Stomach (tissue), 4 donors: ENCODE data around the gene DCST2.

Source experiments
- EP300 ChIP-seq: sonication (generic); formaldehyde crosslinking; IDR thresholded peaks from one replicate; pipeline ENCODE4 v1.6.1; 2017; ENCODE audit warnings: antibody characterized with exemption
- POLR2A ChIP-seq, 4 donors: fragments of 450-650 bp; IDR thresholded peaks; one replicate each; pipeline ENCODE4 v1.6.1; 2016; ENCODE audit warnings: antibody characterized with exemption in 4 of 4, control low read depth in 2 of 4, mild to moderate bottlenecking in 1 of 4, moderate library complexity in 1 of 4
- POLR2AphosphoS5 ChIP-seq, 3 donors: sonication (generic); formaldehyde crosslinking; IDR thresholded peaks; one replicate each; pipeline ENCODE4 v1.6.1; 2016; ENCODE audit warnings: antibody characterized with exemption in 3 of 3
- TF ChIP-seq, protein P1 (sequence below), 7 experiments: fragments of 450-650 bp in 4 of 7; fragments of 200-600 bp in 3 of 7; sonication (generic) in 3 of 7; IDR thresholded peaks; one replicate each; pipeline ENCODE4 v1.5.1; 2016 to 2019; ENCODE audit warnings: antibody characterized with exemption in 7 of 7, control low read depth in 2 of 7, mild to moderate bottlenecking in 1 of 7

DNA sequence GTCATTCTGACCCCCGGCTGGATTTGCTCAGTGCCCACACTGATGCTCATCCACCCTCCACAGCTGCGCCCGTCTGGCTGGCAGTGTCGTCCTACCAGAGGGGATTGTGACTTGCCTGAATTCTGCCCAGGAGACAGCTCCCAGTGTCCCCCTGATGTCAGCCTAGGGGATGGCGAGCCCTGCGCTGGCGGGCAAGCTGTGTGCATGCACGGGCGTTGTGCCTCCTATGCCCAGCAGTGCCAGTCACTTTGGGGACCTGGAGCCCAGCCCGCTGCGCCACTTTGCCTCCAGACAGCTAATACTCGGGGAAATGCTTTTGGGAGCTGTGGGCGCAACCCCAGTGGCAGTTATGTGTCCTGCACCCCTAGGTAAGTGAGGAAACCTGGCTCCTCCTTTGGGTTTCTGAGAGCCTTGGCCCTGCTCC is 24.2 kb upstream of the DCST2 start:
- no peak for TF ChIP-seq EP300
- TF ChIP-seq POLR2A (IDR thresholded peaks at IDR 0.05) = no peak
- TF ChIP-seq, protein P1, sequence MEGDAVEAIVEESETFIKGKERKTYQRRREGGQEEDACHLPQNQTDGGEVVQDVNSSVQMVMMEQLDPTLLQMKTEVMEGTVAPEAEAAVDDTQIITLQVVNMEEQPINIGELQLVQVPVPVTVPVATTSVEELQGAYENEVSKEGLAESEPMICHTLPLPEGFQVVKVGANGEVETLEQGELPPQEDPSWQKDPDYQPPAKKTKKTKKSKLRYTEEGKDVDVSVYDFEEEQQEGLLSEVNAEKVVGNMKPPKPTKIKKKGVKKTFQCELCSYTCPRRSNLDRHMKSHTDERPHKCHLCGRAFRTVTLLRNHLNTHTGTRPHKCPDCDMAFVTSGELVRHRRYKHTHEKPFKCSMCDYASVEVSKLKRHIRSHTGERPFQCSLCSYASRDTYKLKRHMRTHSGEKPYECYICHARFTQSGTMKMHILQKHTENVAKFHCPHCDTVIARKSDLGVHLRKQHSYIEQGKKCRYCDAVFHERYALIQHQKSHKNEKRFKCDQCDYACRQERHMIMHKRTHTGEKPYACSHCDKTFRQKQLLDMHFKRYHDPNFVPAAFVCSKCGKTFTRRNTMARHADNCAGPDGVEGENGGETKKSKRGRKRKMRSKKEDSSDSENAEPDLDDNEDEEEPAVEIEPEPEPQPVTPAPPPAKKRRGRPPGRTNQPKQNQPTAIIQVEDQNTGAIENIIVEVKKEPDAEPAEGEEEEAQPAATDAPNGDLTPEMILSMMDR (IDR thresholded peaks at IDR 0.05) = no peak
- TF ChIP-seq POLR2AphosphoS5 (IDR thresholded peaks at IDR 0.05) = no peak
